H1 (cell line): ENCODE results near the gene CCDC136. TPM values are rescaled to one million over a fixed set of nuclear protein-coding genes. Genes with fewer than 3 reads are reported as not detected.

ENCODE experiments used
- BCL11A ChIP-seq, 2 experiments: IDR thresholded peaks; one replicate each; pipeline ENCODE4 v1.6.1; 2011; ENCODE audit warnings: low read depth in 2 of 2, low read length in 2 of 2, mild to moderate bottlenecking in 2 of 2
- CHD1 ChIP-seq: IDR thresholded peaks from 2 replicates; pipeline ENCODE4 v1.6.1; 2012; ENCODE audit warnings: low read depth, low read length, improper control_type of control experiment
- EP300 ChIP-seq, 2 experiments: IDR thresholded peaks; 1 replicate in 1 of 2; 2 replicates in 1 of 2; pipeline ENCODE4 v1.6.1; 2011 to 2012; ENCODE audit warnings: low read depth in 2 of 2, low read length in 2 of 2, mild to moderate bottlenecking in 2 of 2, borderline replicate concordance in 1 of 2, inconsistent platforms in 1 of 2, moderate library complexity in 1 of 2
- EZH2 ChIP-seq: fragments of 200-600 bp; sonication (generic); IDR thresholded peaks from 2 replicates; pipeline ENCODE4 v1.7.1; 2012; ENCODE audit warnings: low read depth, mild to moderate bottlenecking, moderate library complexity, low read length, inconsistent platforms; ENCODE audit not compliant: severe bottlenecking
- GTF2F1 ChIP-seq: IDR thresholded peaks from 2 replicates; pipeline ENCODE4 v1.6.1; 2012; ENCODE audit warnings: low read depth, low read length, improper control_type of control experiment, borderline replicate concordance
- HDAC2 ChIP-seq, 2 experiments: fragments of 300-600 bp in 1 of 2; sonication (generic) in 1 of 2; IDR thresholded peaks; 2 replicates each; pipeline ENCODE4 v1.6.1; 2011 to 2012; ENCODE audit warnings: low read depth in 2 of 2, low read length in 2 of 2, mild to moderate bottlenecking in 2 of 2, moderate library complexity in 2 of 2, borderline replicate concordance in 1 of 2, inconsistent platforms in 1 of 2
- JUN ChIP-seq: IDR thresholded peaks from 2 replicates; pipeline ENCODE4 v1.6.1; 2011; ENCODE audit warnings: low read depth, mild to moderate bottlenecking, improper control_type of control experiment, low read length
- JUND ChIP-seq: IDR thresholded peaks from 2 replicates; pipeline ENCODE4 v1.6.1; 2011; ENCODE audit warnings: mild to moderate bottlenecking, improper control_type of control experiment, low read length
- KDM1A ChIP-seq: fragments of 200-600, 300-600 bp; sonication (generic); IDR thresholded peaks from 2 replicates; pipeline ENCODE4 v1.7.1; 2016; ENCODE audit warnings: mild to moderate bottlenecking, low read length, borderline replicate concordance
- KDM4A ChIP-seq: IDR thresholded peaks from one replicate; pipeline ENCODE4 v1.7.1; 2012; ENCODE audit warnings: low read depth, mild to moderate bottlenecking, moderate library complexity, low read length, inconsistent platforms; ENCODE audit not compliant: severe bottlenecking
- MAFK ChIP-seq: IDR thresholded peaks from 2 replicates; pipeline ENCODE4 v1.6.1; 2012; ENCODE audit warnings: low read depth, mild to moderate bottlenecking, improper control_type of control experiment, low read length
- MAX ChIP-seq: IDR thresholded peaks from 2 replicates; pipeline ENCODE4 v1.6.1; 2012; ENCODE audit warnings: inconsistent platforms
- NANOG ChIP-seq: IDR thresholded peaks from 2 replicates; pipeline ENCODE4 v1.6.1; 2011; ENCODE audit warnings: low read length, low read depth, mild to moderate bottlenecking, inconsistent platforms; ENCODE audit not compliant: insufficient read depth, poor library complexity, severe bottlenecking
- POLR2AphosphoS5 ChIP-seq: IDR thresholded peaks from 2 replicates; pipeline ENCODE4 v1.6.1; 2011; ENCODE audit warnings: low read depth, low read length
- RFX5 ChIP-seq: IDR thresholded peaks from 2 replicates; pipeline ENCODE4 v1.6.1; 2011; ENCODE audit warnings: low read depth, low read length, improper control_type of control experiment, borderline replicate concordance
- RXRA ChIP-seq: IDR thresholded peaks from 2 replicates; pipeline ENCODE4 v1.6.1; 2011; ENCODE audit warnings: low read depth, mild to moderate bottlenecking, low read length, moderate library complexity; ENCODE audit not compliant: insufficient read depth
- SIX5 ChIP-seq: IDR thresholded peaks from 2 replicates; pipeline ENCODE4 v1.6.1; 2011; ENCODE audit warnings: mild to moderate bottlenecking, low read depth, low read length
- SP1 ChIP-seq: IDR thresholded peaks from 2 replicates; pipeline ENCODE4 v1.6.1; 2011; ENCODE audit warnings: low read depth, low read length
- SP2 ChIP-seq: IDR thresholded peaks from 2 replicates; pipeline ENCODE4 v1.6.1; 2012; ENCODE audit warnings: mild to moderate bottlenecking, low read length, inconsistent platforms
- SP4 ChIP-seq: IDR thresholded peaks from 2 replicates; pipeline ENCODE4 v1.6.1; 2012; ENCODE audit warnings: low read length, inconsistent platforms
- TAF1 ChIP-seq: IDR thresholded peaks from 2 replicates; pipeline ENCODE4 v1.6.1; 2011; ENCODE audit warnings: mild to moderate bottlenecking, low read depth, low read length
- TBP ChIP-seq: IDR thresholded peaks from 2 replicates; pipeline ENCODE4 v1.6.1; 2011; ENCODE audit warnings: low read depth, low read length, improper control_type of control experiment
- TCF12 ChIP-seq: IDR thresholded peaks from 2 replicates; pipeline ENCODE4 v1.6.1; 2011; ENCODE audit warnings: low read depth, mild to moderate bottlenecking, low read length
- polyA plus RNA-seq, 7 experiments: library from polyadenylated mRNA; depleted of rRNA in 3 of 7; stranded (reverse) in 5 of 7; unstranded in 2 of 7; fragments of >200 nt in 5 of 7; fragments of 200-250 nt in 2 of 7; gene quantifications; 1 replicate in 5 of 7; 2 replicates in 1 of 7; 4 replicates in 1 of 7; pipeline versions ENCODE4 v1.2.1 to v1.2.3, GENCODE V29; 2011 to 2013; ENCODE audit warnings: missing spikeins in 2 of 7, mixed read lengths in 2 of 7
- total RNA-seq: library from RNA; stranded (reverse); fragmentation: NEBNext Ultra II Directional; extraction: Animal tissue kit (Norgen Biotek cat#: 25700); gene quantifications from 2 replicates; pipeline ENCODE4 v1.2.1, GENCODE V29; 2021
- TF ChIP-seq, protein P1 (sequence below): IDR thresholded peaks from 2 replicates; pipeline ENCODE4 v1.6.1; 2011; ENCODE audit warnings: low read length, improper control_type of control experiment

The CCDC136 gene
- total and polyA plus RNA-seq, 2 of the 8 experiments (the other 6 are each of a cell fraction or from before 2014, with no cell fraction given): 35.6 to 47.7 TPM

- peak; percentile 96 for TF ChIP-seq MAX
- no peak for TF ChIP-seq GTF2F1
- no peak for TF ChIP-seq JUND
- no peak for TF ChIP-seq CHD1
- TF ChIP-seq KDM4A: no peak
- TF ChIP-seq NANOG: no peak
- TF ChIP-seq SIX5: no peak
- TF ChIP-seq MAFK: no peak
- TF ChIP-seq, protein P1, sequence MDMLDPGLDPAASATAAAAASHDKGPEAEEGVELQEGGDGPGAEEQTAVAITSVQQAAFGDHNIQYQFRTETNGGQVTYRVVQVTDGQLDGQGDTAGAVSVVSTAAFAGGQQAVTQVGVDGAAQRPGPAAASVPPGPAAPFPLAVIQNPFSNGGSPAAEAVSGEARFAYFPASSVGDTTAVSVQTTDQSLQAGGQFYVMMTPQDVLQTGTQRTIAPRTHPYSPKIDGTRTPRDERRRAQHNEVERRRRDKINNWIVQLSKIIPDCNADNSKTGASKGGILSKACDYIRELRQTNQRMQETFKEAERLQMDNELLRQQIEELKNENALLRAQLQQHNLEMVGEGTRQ: peak; percentile 30; the same call in 1 of the 2 replicates
- TF ChIP-seq SP1: 0 out of 2 replicates have a peak, but pooled peaks have one; percentile 5
- TF ChIP-seq RXRA: no peak
- TF ChIP-seq TBP: no peak
- no peak for TF ChIP-seq SP4
- no peak for TF ChIP-seq BCL11A (IDR thresholded peaks at IDR 0.05; ENCODE audit: low read depth in 2 of 2, low read length in 2 of 2)
- no peak for TF ChIP-seq SP2
- 0 out of 2 replicates have a peak, but pooled peaks have one; percentile 4 for TF ChIP-seq TCF12
- TF ChIP-seq JUN: no peak
- TF ChIP-seq KDM1A: no peak
- no peak for TF ChIP-seq HDAC2 (IDR thresholded peaks at IDR 0.05; ENCODE audit: borderline replicate concordance in 1 of 2, low read depth in 2 of 2, low read length in 2 of 2)
- TF ChIP-seq EZH2: no peak
- TF ChIP-seq RFX5: no peak
- TF ChIP-seq EP300 (IDR thresholded peaks at IDR 0.05; ENCODE audit: borderline replicate concordance in 1 of 2, low read depth in 2 of 2, low read length in 2 of 2): no peak; a peak in 1 of 3 replicates
- no peak for TF ChIP-seq TAF1
- no peak for TF ChIP-seq POLR2AphosphoS5
Observed at GRCh38 chr7:128841921-128842673, 50.3 kb downstream of the CCDC136 start (continued).
